Tibial nerve (tissue), 4 donors: Measurements from ENCODE around the gene ABCG5.

ENCODE experiments used
- CTCF ChIP-seq, 5 experiments: fragments of 200-600 bp in 3 of 5; fragments of 450-650 bp in 2 of 5; sonication (generic) in 3 of 5; IDR thresholded peaks; one replicate each; pipeline ENCODE4 v1.5.1; 2016 to 2019; ENCODE audit warnings: antibody characterized with exemption in 5 of 5, mild to moderate bottlenecking in 3 of 5, moderate library complexity in 2 of 5
- EP300 ChIP-seq, 2 donors: sonication (generic); formaldehyde crosslinking; IDR thresholded peaks; one replicate each; pipeline ENCODE4 v1.6.1; 2017; ENCODE audit warnings: antibody characterized with exemption in 2 of 2, mild to moderate bottlenecking in 1 of 2

GRCh38 chr2:43852196-43852730 is 13.6 kb upstream of the ABCG5 start:
- TF ChIP-seq CTCF (IDR thresholded peaks at IDR 0.05) (no peak), EP300 (IDR thresholded peaks at IDR 0.05) (no peak)
